HEK293 (cell line): ENCODE data around the gene AP3S2.

Experiments
- KLF1 ChIP-seq: fragments of 450-650 bp; formaldehyde crosslinking; IDR thresholded peaks from 2 replicates; pipeline ENCODE4 v1.5.1; 2016; ENCODE audit warnings: missing biosample characterization, missing genetic modification characterization
- ZNF155 ChIP-seq: fragments of 450-650 bp; formaldehyde crosslinking; IDR thresholded peaks from 2 replicates; pipeline ENCODE4 v1.5.1; 2016; ENCODE audit warnings: missing biosample characterization, missing genetic modification characterization
- ZNF274 ChIP-seq, 2 experiments: fragments of 200-500 bp in 1 of 2; fragments of 450-650 bp in 1 of 2; sonication (Bioruptor generic) in 1 of 2; formaldehyde crosslinking in 1 of 2; IDR thresholded peaks; 2 replicates each; pipeline versions ENCODE4 v1.5.1 to v1.6.1; 2014 to 2016; ENCODE audit warnings: borderline replicate concordance in 1 of 2, inconsistent platforms in 1 of 2, low read length in 1 of 2, missing biosample characterization in 1 of 2, missing genetic modification characterization in 1 of 2
- ZNF350 ChIP-seq: fragments of 450-650 bp; formaldehyde crosslinking; IDR thresholded peaks from 2 replicates; pipeline ENCODE4 v1.5.0; 2017; ENCODE audit warnings: missing biosample characterization, mild to moderate bottlenecking, missing genetic modification characterization
- ZNF561 ChIP-seq: fragments of 450-650 bp; IDR thresholded peaks from 2 replicates; pipeline ENCODE4 v1.5.1; 2018; ENCODE audit warnings: missing biosample characterization, missing genetic modification characterization, borderline replicate concordance
- ZNF768 ChIP-seq: fragments of 450-650 bp; formaldehyde crosslinking; IDR thresholded peaks from 2 replicates; pipeline ENCODE4 v1.5.1; 2018; ENCODE audit warnings: missing biosample characterization, mild to moderate bottlenecking, missing genetic modification characterization
- TF ChIP-seq, protein P1 (sequence below): fragments of 450-650 bp; formaldehyde crosslinking; IDR thresholded peaks from 2 replicates; pipeline ENCODE4 v1.5.1; 2016; ENCODE audit warnings: missing biosample characterization, missing genetic modification characterization
- TF ChIP-seq, protein P2 (sequence below): fragments of 450-650 bp; formaldehyde crosslinking; IDR thresholded peaks from 2 replicates; pipeline ENCODE4 v1.5.1; 2016; ENCODE audit warnings: missing biosample characterization, missing genetic modification characterization
- TF ChIP-seq, protein P3 (sequence below): fragments of 450-650 bp; formaldehyde crosslinking; IDR thresholded peaks from 2 replicates; pipeline ENCODE4 v1.5.1; 2016; ENCODE audit warnings: missing biosample characterization, missing genetic modification characterization
- TF ChIP-seq, protein P4 (sequence below): fragments of 450-650 bp; formaldehyde crosslinking; IDR thresholded peaks from 2 replicates; pipeline ENCODE4 v1.5.1; 2016; ENCODE audit warnings: missing biosample characterization, missing genetic modification characterization

DNA sequence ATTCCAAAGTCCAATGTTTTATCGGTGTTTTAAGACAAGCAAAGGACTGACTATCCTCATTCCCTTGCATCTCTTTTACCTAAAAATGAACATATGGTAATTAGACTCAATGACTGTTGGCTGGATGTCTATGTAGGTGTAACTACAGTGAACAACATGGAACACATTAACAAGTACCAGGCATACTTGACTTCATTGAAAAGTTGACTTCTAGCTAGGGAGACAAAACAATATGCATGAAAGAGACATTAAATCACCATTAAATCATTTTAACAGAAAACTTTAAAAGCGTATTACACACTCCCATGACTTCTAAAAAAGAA lies 44.9 kb downstream of the AP3S2 start:
- TF ChIP-seq, protein P1, sequence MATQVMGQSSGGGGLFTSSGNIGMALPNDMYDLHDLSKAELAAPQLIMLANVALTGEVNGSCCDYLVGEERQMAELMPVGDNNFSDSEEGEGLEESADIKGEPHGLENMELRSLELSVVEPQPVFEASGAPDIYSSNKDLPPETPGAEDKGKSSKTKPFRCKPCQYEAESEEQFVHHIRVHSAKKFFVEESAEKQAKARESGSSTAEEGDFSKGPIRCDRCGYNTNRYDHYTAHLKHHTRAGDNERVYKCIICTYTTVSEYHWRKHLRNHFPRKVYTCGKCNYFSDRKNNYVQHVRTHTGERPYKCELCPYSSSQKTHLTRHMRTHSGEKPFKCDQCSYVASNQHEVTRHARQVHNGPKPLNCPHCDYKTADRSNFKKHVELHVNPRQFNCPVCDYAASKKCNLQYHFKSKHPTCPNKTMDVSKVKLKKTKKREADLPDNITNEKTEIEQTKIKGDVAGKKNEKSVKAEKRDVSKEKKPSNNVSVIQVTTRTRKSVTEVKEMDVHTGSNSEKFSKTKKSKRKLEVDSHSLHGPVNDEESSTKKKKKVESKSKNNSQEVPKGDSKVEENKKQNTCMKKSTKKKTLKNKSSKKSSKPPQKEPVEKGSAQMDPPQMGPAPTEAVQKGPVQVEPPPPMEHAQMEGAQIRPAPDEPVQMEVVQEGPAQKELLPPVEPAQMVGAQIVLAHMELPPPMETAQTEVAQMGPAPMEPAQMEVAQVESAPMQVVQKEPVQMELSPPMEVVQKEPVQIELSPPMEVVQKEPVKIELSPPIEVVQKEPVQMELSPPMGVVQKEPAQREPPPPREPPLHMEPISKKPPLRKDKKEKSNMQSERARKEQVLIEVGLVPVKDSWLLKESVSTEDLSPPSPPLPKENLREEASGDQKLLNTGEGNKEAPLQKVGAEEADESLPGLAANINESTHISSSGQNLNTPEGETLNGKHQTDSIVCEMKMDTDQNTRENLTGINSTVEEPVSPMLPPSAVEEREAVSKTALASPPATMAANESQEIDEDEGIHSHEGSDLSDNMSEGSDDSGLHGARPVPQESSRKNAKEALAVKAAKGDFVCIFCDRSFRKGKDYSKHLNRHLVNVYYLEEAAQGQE (tag by site-specific recombination) = no peak
- TF ChIP-seq ZNF350 (tag by site-specific recombination) = no peak
- TF ChIP-seq, protein P2, sequence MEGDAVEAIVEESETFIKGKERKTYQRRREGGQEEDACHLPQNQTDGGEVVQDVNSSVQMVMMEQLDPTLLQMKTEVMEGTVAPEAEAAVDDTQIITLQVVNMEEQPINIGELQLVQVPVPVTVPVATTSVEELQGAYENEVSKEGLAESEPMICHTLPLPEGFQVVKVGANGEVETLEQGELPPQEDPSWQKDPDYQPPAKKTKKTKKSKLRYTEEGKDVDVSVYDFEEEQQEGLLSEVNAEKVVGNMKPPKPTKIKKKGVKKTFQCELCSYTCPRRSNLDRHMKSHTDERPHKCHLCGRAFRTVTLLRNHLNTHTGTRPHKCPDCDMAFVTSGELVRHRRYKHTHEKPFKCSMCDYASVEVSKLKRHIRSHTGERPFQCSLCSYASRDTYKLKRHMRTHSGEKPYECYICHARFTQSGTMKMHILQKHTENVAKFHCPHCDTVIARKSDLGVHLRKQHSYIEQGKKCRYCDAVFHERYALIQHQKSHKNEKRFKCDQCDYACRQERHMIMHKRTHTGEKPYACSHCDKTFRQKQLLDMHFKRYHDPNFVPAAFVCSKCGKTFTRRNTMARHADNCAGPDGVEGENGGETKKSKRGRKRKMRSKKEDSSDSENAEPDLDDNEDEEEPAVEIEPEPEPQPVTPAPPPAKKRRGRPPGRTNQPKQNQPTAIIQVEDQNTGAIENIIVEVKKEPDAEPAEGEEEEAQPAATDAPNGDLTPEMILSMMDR (tag by site-specific recombination) = no peak
- no peak for TF ChIP-seq ZNF561 (tag by site-specific recombination)
- TF ChIP-seq ZNF768 = no peak
- TF ChIP-seq, protein P3, sequence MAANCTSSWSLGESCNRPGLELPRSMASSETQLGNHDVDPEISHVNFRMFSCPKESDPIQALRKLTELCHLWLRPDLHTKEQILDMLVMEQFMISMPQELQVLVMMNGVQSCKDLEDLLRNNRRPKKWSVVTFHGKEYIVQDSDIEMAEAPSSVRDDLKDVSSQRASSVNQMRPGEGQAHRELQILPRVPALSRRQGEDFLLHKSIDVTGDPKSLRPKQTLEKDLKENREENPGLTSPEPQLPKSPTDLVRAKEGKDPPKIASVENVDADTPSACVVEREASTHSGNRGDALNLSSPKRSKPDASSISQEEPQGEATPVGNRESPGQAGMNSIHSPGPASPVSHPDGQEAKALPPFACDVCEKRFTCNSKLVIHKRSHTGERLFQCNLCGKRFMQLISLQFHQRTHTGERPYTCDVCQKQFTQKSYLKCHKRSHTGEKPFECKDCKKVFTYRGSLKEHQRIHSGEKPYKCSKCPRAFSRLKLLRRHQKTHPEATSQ = no peak
- no peak for TF ChIP-seq ZNF274 (IDR thresholded peaks at IDR 0.05; ENCODE audit: low read length)
- no peak for TF ChIP-seq ZNF274 (tag by site-specific recombination; IDR thresholded peaks at IDR 0.05; ENCODE audit: borderline replicate concordance)
- TF ChIP-seq ZNF155 = no peak
- TF ChIP-seq KLF1 (tag by site-specific recombination) = no peak
- TF ChIP-seq, protein P4, sequence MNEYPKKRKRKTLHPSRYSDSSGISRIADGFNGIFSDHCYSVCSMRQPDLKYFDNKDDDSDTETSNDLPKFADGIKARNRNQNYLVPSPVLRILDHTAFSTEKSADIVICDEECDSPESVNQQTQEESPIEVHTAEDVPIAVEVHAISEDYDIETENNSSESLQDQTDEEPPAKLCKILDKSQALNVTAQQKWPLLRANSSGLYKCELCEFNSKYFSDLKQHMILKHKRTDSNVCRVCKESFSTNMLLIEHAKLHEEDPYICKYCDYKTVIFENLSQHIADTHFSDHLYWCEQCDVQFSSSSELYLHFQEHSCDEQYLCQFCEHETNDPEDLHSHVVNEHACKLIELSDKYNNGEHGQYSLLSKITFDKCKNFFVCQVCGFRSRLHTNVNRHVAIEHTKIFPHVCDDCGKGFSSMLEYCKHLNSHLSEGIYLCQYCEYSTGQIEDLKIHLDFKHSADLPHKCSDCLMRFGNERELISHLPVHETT (tag by site-specific recombination) = no peak
